Breast epithelium (tissue), 4 donors: ENCODE results near the gene ARL3. TPM values are rescaled to one million over a fixed set of nuclear protein-coding genes. Genes with fewer than 3 reads are reported as not detected.

Experiments
- DNase-seq, 2 donors: peaks; one replicate each; pipeline ENCODE4 v3.0.0-alpha.2; 2019; ENCODE audit warnings: low spot score in 2 of 2
- H3K27ac ChIP-seq, 2 donors: fragments of 200-600 bp; sonication (generic) in 1 of 2; one replicate each; pipeline ENCODE4 v1.5.1; 2016 to 2019; ENCODE audit warnings: mild to moderate bottlenecking in 1 of 2
- H3K27me3 ChIP-seq, 2 donors: fragments of 200-600 bp; sonication (generic) in 1 of 2; one replicate each; pipeline versions ENCODE4 v1.5.1 to v1.6.0; 2017 to 2019; ENCODE audit warnings: control low read depth in 1 of 2, mild to moderate bottlenecking in 1 of 2
- H3K36me3 ChIP-seq: fragments of 200-600 bp; one replicate; pipeline ENCODE4 v1.5.1; 2019
- H3K4me1 ChIP-seq, 2 donors: fragments of 200-600 bp; sonication (generic); one replicate each; pipeline ENCODE4 v1.5.1; 2016 to 2019; ENCODE audit warnings: control low read depth in 1 of 2
- H3K4me3 ChIP-seq, 3 donors: fragments of 200-600 bp; sonication (generic); 1 replicate in 2 of 3; 2 replicates in 1 of 3; pipeline ENCODE4 v1.5.1; 2016 to 2019; ENCODE audit warnings: mild to moderate bottlenecking in 3 of 3, moderate library complexity in 2 of 3
- H3K9me3 ChIP-seq, 2 donors: fragments of 200-600 bp; sonication (generic) in 1 of 2; one replicate each; pipeline ENCODE4 v1.5.1; 2016 to 2019; ENCODE audit warnings: control low read depth in 1 of 2
- CTCF ChIP-seq, 3 donors: fragments of 450-650 bp; IDR thresholded peaks; one replicate each; pipeline ENCODE4 v1.5.1; 2016 to 2017; ENCODE audit warnings: antibody characterized with exemption in 3 of 3, mild to moderate bottlenecking in 3 of 3, moderate library complexity in 3 of 3
- POLR2A ChIP-seq: fragments of 450-650 bp; IDR thresholded peaks from one replicate; pipeline ENCODE4 v1.6.1; 2016; ENCODE audit warnings: antibody characterized with exemption, mild to moderate bottlenecking, moderate library complexity
- POLR2AphosphoS5 ChIP-seq, 3 donors: sonication (generic); formaldehyde crosslinking; IDR thresholded peaks; one replicate each; pipeline ENCODE4 v1.6.1; 2017; ENCODE audit warnings: antibody characterized with exemption in 3 of 3
- intact Hi-C: fragments of 100-400 bp; cut with DNase I; formaldehyde crosslinking; loops from one replicate; pipeline ENCODE4 v1.15.1; 2023; ENCODE audit warnings: low total_unique reads
- total RNA-seq, 3 donors: library from RNA; depleted of rRNA; stranded (reverse); fragments of >200 nt; gene quantifications; one replicate each; pipeline ENCODE4 v1.1.0, GENCODE V29; 2016

ARL3 gene
- total RNA-seq, 3 donors from 2014 or later, result 5.1 to 7.3 (median 5.9) TPM

- DNase-seq, result no peak
- intact Hi-C loops, result loop anchor here (10.0 kb wide), 1 partner anchor 178 kb away; no protein-coding TSS in a partner anchor
- no peaks in the 10 kb centered on the region for H3K9me3 ChIP-seq
- H3K4me1 ChIP-seq, result no peaks in the 10 kb centered on the region
- no peak overlapping the region for H3K27ac ChIP-seq
- H3K4me3 ChIP-seq, result no peak overlapping the region
- TF ChIP-seq POLR2A (no peak), POLR2AphosphoS5 (IDR thresholded peaks at IDR 0.05) (no peak), CTCF (IDR thresholded peaks at IDR 0.05) (no peak)
- H3K36me3 ChIP-seq, result no peaks in the 10 kb centered on the region
- H3K27me3 ChIP-seq, result no peaks in the 10 kb centered on the region
These were observed 13.0 kb upstream of the ARL3 start for GRCh38 chr10:102727037-102727818.

DNA sequence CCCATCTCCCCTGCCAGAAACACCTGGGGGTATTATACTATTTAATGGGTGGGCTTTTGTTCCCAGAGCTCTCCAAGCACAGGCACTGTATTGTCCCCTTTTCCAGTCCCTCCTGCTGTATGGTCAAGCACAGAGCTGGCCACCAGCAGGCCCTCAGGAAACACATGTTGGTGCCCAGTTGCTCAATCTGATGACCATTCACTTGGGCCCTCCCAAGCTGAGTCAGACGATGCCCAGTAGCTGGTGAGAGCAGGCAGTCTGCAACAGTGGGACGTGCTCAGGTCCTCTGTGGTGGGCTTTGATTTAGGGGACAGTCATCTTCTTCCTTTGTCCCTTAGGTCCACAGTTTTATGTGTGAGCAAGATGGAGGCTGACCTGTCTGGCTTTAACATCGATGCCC, 12.1 kb upstream of the ARL3 start:
- intact Hi-C loops, result loop anchor here (10.0 kb wide), 1 partner anchor 179 kb away; no protein-coding TSS in a partner anchor
- Histone ChIP-seq H3K27ac (no peak overlapping the region), H3K36me3 (no peaks in the 10 kb centered on the region), H3K9me3 (no peaks in the 10 kb centered on the region), H3K4me3 (no peak overlapping the region), H3K4me1 (no peaks in the 10 kb centered on the region), H3K27me3 (no peaks in the 10 kb centered on the region)
- no peak for DNase-seq
- TF ChIP-seq POLR2AphosphoS5 (IDR thresholded peaks at IDR 0.05) (no peak), CTCF (IDR thresholded peaks at IDR 0.05) (no peak), POLR2A (no peak)

DNA sequence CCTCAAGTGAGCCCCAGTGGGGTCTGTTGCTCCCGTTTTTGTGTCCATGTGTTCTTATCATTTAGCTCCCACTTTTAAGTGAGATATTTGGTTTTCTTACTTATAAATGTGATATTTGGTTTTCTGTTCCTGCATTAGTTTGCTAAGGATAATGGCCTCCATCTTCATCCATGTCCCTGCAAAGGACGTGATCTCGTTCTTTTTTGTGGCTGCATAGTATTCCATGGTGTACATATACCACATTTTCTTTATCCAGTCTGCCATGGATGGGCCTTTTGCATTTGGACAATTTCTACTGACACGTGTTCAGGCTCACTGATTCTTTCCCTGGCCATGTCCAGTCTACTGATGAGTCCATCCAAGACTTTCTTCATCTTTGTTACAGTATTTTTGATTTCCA, 9.8 kb upstream of the ARL3 start:
- no peaks in the 10 kb centered on the region for H3K27me3 ChIP-seq
- H3K4me3 ChIP-seq, result no peak overlapping the region
- TF ChIP-seq CTCF (IDR thresholded peaks at IDR 0.05) (no peak), POLR2A (no peak), POLR2AphosphoS5 (IDR thresholded peaks at IDR 0.05) (no peak)
- intact Hi-C loops, result loop anchor here (10.0 kb wide), 1 partner anchor 181 kb away; no protein-coding TSS in a partner anchor
- H3K4me1 ChIP-seq, result no peaks in the 10 kb centered on the region
- H3K27ac ChIP-seq, result no peak overlapping the region
- DNase-seq, result no peak
- H3K36me3 ChIP-seq, result no peaks in the 10 kb centered on the region
- no peaks in the 10 kb centered on the region for H3K9me3 ChIP-seq

DNA sequence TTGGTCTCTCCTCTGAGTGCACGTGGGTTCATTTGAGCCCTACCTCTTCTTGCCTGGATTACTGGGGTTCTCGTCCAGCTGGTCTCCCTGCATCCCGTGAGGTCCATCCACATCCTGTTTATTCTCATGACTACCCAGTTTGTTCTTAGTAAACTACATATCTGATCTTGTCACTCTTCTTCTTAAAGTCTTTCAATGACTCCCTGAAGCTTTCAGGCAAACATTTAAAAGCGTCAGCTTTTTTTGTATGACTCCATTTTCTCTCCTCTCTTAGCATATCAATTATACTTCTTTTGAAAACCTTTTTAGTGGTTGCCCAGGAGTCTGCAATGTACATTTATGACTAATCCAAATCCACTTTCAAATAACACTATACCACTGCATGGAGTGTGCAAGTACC, 7.8 kb upstream of the ARL3 start:
- no peak for DNase-seq
- Histone ChIP-seq H3K9me3 (no peaks in the 10 kb centered on the region), H3K27ac (no peak overlapping the region), H3K36me3 (no peaks in the 10 kb centered on the region), H3K4me1 (no peaks in the 10 kb centered on the region), H3K27me3 (no peaks in the 10 kb centered on the region), H3K4me3 (no peak overlapping the region)
- intact Hi-C loops, result loop anchor here (10.0 kb wide), 1 partner anchor 183 kb away; no protein-coding TSS in a partner anchor
- no peak for TF ChIP-seq CTCF (IDR thresholded peaks at IDR 0.05)
- TF ChIP-seq POLR2AphosphoS5 (IDR thresholded peaks at IDR 0.05), result no peak
- no peak for TF ChIP-seq POLR2A

- no peak for TF ChIP-seq POLR2A
- TF ChIP-seq CTCF (IDR thresholded peaks at IDR 0.05), result no peak
- TF ChIP-seq POLR2AphosphoS5 (IDR thresholded peaks at IDR 0.05), result no peak
- H3K9me3 ChIP-seq, result no peaks in the 10 kb centered on the region
- H3K27me3 ChIP-seq, result no peaks in the 10 kb centered on the region
- no peak overlapping the region for H3K27ac ChIP-seq
- no peak overlapping the region for H3K4me3 ChIP-seq
- intact Hi-C loops, result loop anchor here (10.0 kb wide), 1 partner anchor 184 kb away; no protein-coding TSS in a partner anchor
- H3K4me1 ChIP-seq, result no peaks in the 10 kb centered on the region
- no peaks in the 10 kb centered on the region for H3K36me3 ChIP-seq
- no peak for DNase-seq
These were observed 6.6 kb upstream of the ARL3 start for GRCh38 chr10:102720775-102721301.
